ENCODE data around the gene SNED1.

The SNED1 gene

GRCh38 chr2:241128266-241128665 is 129.8 kb downstream of the SNED1 start:
- DNase-seq (ENCODE audit: low read depth in 2 of 2): no peak

- DNase-seq (ENCODE audit: low read depth in 2 of 2): no peak
These were observed 130.9 kb downstream of the SNED1 start for GRCh38 chr2:241129086-241129871.

- no peak for DNase-seq (ENCODE audit: low read depth in 2 of 2)
These were observed 131.9 kb downstream of the SNED1 start for GRCh38 chr2:241130316-241130715.

GRCh38 chr2:241131531-241131930 is 133.1 kb downstream of the SNED1 start:
- DNase-seq (ENCODE audit: low read depth in 2 of 2): no peak

- no peak for DNase-seq (ENCODE audit: low read depth in 2 of 2)
These were observed 134.4 kb downstream of the SNED1 start for GRCh38 chr2:241132538-241133435.

- no peak for DNase-seq (ENCODE audit: low read depth in 2 of 2)
These were observed 135.0 kb downstream of the SNED1 start for GRCh38 chr2:241133436-241133820.

GRCh38 chr2:241134711-241135110 is 136.3 kb downstream of the SNED1 start:
- DNase-seq (ENCODE audit: low read depth in 2 of 2): no peak

- no peak for DNase-seq (ENCODE audit: low read depth in 2 of 2)
These were observed 137.3 kb downstream of the SNED1 start for GRCh38 chr2:241135737-241136136.

- DNase-seq (ENCODE audit: low read depth in 2 of 2): no peak
These were observed 137.8 kb downstream of the SNED1 start for GRCh38 chr2:241136191-241136590.

- DNase-seq (ENCODE audit: low read depth in 2 of 2): no peak
These were observed 138.3 kb downstream of the SNED1 start for GRCh38 chr2:241136661-241137260.

- no peak for DNase-seq (ENCODE audit: low read depth in 2 of 2)
These were observed 139.1 kb downstream of the SNED1 start for GRCh38 chr2:241137276-241138190.

- DNase-seq (ENCODE audit: low read depth in 2 of 2): no peak
These were observed 140.1 kb downstream of the SNED1 start for GRCh38 chr2:241138471-241138870.

- DNase-seq (ENCODE audit: low read depth in 2 of 2): no peak
These were observed 141.4 kb downstream of the SNED1 start for GRCh38 chr2:241139531-241140444.

- DNase-seq (ENCODE audit: low read depth in 2 of 2): no peak
These were observed 142.0 kb downstream of the SNED1 start for GRCh38 chr2:241140445-241140840.

GRCh38 chr2:241141214-241141770 is 142.9 kb downstream of the SNED1 start:
- DNase-seq (ENCODE audit: low read depth in 2 of 2): no peak

GRCh38 chr2:241142063-241142462 is 143.6 kb downstream of the SNED1 start:
- no peak for DNase-seq (ENCODE audit: low read depth in 2 of 2)

- DNase-seq (ENCODE audit: low read depth in 2 of 2): no peak
These were observed 144.2 kb downstream of the SNED1 start for GRCh38 chr2:241142593-241142992.
